GM19395 (cell line): ENCODE data around the gene SCFD2.
"Not testable (repeated sequence)": the region's sequence is repeated elsewhere in the genome, so short reads cannot be mapped to it uniquely, and the experiment has no call there.

Experiments
- ATAC-seq: cut with Tn5 transposase; IDR thresholded peaks from one replicate; pipeline ENCODE4 v1.9.1; 2021; ENCODE audit warnings: mild to moderate bottlenecking, moderate library complexity; ENCODE audit not compliant: unreplicated experiment

SCFD2 gene

DNA sequence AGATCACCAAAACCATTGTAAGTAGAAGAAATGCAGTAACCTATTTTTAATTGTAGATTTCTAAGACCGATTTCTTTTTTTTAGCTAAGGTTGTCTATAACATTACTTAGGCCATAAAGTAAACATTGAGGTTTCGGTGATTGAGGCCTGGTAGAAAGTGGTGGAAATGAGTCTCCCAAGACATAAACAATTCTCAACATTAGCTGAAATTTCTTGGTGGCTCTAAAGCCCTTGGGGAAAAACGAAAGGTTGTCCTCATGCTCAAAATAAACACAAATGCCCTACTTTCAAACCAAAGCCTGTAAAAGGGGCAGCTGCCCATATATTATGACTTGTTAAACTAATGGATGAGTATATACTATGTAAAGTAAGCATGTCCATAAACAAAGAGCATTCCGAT, 98.8 kb downstream of the SCFD2 start:
- ATAC-seq = no peak

DNA sequence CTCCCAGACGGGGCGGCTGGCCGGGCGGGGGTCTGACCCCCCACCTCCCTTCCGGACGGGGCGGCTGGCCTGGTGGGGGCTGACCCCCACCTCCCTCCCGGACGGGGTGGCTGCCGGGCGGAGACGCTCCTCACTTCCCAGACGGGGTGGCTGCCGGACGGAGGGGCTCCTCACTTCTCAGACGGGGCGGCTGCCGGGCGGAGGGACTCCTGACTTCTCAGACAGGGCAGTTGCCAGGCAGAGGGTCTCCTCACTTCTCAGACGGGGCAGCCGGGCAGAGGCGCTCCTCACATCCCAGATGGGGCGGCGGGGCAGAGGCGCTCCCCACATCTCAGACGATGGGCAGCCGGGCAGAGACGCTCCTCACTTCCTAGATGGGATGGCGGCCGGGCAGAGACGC, 109.9 kb downstream of the SCFD2 start:
- ATAC-seq = not testable (repeated sequence)

DNA sequence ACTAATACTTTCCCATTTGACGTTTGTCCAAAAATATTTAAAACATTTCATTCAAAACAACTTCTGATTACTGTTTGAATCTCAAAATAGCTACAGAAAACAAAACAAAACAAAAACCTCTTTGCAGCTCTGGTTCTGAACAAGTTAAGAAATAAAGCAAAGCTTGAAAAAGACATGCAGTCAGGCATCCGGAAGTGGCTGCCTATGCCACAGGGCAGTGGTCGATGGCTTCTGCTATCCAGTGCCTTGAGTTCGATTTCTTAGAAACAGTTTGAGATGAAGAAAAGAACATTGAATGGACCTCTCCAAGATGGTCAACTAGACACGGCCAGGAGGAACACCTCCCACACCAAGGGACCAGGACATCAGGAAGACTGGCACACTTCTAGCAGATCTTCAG, 125.3 kb downstream of the SCFD2 start:
- ATAC-seq = no peak

DNA sequence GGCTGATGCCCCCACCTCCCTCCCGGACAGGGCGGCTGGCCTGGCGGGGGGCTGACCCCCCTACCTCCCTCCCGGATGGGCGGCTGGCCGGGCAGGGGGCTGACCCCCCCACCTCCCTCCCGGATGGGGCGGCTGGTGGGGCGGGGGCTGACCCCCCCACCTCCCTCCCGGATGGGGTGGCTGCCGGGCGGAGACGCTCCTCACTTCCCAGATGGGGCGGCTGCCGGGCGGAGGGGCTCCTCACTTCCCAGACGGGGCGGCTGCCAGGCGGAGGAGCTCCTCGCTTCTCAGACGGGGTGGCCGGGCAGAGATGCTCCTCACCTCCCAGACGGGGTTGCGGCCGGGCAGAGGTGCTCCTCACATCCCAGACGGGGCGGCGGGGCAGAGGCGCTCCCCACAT, 127.5 kb downstream of the SCFD2 start:
- ATAC-seq = not testable (repeated sequence)

DNA sequence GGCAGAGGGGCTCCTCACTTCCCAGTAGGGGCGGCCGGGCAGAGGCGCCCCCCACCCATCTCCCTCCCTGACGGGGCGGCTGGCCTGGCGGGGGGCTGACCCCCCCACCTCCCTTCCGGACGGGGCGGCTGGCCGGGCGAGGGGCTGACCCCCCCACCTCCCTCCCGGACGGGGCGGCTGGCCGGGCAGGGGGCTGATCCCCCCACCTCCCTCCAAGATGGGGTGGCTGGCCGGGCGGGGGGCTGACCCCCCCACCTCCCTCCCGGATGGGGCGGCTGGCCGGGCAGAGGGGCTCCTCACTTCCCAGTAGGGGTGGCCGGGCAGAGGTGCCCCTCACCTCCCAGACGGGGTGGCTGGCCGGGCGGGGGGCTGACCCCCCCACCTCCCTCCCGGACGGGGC, 128.1 kb downstream of the SCFD2 start:
- not testable (repeated sequence) for ATAC-seq

DNA sequence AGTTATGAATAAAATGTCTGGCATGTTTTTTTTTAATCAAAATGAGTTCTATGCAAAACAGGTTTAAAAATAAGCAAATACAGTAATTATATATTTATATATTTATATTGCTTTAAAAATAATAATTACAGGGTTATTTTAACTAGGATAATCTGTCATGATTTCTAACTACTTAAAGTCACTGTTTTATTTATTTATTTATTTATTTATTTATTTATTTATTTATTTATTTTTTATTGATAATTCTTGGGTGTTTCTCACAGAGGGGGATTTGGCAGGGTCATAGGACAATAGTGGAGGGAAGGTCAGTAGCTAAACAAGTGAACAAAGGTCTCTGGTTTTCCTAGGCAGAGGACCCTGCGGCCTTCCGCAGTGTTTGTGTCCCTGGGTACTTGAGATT, 129.2 kb downstream of the SCFD2 start:
- ATAC-seq = not testable (repeated sequence)

DNA sequence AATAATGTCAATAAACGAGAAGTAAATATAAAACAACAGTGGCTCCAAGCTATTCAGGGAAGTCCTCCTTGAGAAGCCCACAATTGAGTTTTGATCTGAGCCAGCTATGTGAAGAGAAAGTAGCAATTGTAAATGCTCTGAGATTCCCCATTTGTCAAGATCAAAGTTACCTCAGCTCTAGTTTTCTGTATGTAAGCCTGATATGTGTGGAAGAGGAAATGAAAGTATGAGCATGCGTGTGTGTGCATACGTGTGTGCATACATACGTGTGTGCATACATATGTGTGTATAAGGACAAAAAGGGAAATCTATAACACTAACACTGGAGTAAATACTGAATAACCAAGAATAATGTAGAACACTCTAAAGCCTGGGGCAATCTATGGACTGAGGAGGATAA, 130.3 kb downstream of the SCFD2 start:
- ATAC-seq = no peak

DNA sequence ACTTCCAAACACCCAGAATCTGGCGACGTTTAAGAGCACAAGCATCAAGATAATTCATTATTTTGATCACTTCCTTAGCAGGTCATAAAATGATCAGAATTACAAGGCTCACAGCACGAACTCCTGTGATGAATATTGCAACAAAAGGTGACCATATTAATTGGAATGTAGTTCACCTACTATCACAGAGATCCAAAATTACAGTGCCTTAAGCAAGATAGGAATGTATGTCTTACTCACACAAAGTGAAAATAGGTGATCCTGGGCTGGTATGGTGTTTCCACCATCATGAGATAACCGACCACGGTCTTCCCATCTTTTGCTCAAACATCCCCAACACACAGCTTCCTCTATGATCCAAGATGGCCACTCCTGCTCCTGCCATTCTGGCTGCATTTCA, 131.2 kb downstream of the SCFD2 start:
- ATAC-seq = no peak

DNA sequence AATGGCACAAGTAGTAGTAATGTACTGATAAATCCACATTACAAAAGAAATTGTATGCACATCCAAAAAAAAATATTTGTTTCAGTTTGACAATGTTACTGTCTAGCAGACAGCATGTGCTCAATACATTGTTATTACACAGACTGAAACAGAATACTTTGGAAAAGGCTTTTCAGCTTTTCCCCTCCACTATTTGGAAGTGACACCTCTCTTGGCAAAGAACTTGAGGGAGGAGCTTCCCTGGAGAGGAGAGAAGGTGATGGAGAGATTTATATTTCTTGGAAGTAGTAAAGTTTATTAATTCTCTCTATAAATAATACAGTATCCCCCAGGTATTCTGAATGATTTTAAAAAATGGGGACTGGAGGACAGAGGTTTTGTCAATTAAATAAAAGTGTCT, 131.8 kb downstream of the SCFD2 start:
- no peak for ATAC-seq

DNA sequence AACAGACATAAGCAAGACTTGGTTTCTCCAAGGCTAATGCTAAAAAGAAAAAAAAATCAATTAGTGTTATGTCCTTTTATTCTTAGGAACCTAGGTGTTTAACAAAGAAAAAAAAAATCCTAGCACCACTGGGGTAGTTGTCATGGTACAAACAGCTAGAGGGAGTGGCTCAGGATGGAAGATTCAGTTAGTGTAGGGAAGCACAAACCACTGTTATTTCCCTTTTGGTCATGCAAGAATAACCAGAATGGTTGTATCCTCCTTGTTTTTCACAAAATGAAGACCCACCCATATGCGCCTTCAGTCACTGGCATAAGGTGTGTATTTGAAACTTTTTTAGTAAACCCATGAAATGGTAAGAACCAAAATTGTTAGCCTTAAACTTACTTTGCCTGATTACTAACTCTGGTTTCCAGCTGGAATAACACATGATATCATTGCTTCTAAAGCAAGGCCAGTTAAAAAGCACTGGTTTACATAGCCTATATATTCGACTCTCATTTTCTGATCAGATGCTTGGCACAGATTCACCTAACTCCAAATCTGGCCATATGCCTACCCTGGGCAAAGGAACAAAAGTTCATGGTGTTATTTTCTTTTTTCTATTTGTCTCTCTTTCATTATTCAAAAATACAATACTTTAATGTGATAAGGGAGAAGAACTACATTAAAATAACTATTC, 132.6 kb downstream of the SCFD2 start:
- ATAC-seq = no peak

DNA sequence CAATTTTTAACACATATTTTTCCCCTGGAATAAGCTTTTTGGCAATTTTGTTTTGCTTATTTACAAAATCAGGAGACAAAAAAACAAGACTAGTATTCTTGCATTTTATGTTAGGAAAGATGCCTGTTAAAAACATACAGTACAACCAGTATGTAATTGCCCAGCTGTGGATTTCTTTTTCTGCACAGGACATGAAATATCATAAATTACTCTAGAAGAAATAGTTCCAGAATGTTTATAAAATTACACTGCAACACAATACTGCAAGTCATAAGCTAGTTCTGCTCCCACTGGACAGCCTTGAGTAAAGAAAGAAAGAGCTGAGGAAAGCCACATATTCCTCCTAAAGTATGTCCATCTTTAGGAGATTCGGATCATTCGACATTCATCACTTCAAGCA, 133.5 kb downstream of the SCFD2 start:
- no peak for ATAC-seq

DNA sequence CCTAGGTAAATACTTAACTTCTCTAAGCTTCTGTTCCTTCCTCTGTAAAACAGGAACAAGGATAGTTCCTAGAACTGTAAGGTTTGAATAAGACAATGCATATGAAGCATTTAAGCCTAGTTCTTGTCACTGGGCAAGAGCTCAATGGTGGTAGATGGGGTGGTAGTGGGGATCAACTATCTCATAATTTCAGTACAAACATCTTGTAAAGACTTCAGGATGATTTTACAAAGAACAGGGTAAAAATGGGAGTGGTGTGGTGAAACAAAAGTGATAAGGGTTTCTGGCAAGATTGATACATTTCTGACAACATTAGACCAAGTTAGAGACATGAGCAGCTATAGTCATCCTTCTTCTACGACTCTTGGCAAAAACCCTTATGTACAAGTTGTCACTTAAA, 137.8 kb downstream of the SCFD2 start:
- ATAC-seq = no peak

DNA sequence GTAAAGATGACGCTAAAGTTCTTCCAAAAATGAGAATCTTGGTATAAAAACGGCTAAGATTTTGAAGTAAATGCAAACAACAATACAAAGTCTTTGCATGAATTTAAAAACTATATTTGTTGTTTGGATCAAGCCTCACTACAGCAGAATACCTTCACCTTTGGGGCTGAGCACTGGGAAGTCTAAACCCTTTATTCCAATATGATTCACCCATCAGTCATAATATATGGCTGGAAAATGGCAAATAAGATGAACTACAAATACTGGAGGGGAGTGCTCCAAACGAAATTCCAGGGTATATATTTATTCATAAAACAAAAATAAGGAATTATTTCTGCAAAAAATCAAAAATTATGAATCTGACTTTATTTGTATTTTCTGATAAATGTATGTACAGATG, 138.4 kb downstream of the SCFD2 start:
- no peak for ATAC-seq

DNA sequence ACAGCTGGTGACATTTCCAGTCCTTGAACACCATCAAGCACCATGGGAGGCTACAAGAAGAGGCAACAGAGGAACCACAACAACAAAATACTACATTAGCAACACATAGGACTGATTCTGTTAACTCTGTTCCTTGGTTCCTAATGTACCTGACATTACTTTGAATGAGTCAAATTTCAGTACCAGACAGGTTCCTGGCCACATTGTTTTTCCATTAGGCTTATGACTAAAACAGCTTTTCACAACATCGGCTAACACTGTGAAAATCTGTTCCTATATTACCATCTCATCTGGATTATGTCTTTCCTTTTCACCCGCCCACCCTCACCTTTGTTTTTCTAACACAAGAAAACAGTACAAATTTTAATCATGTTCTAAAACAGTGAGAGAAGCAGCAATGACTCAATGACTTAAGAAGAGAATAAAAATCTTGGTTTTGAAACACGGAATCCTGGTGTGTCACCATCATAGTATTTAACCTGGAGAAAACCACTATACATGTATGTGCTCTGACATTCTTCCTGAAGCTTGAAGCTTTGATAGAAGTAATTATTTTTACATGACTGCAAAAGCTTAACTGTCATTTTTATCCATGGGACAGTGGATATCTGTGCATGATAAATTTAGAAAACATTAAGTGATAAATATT, 143.9 kb downstream of the SCFD2 start:
- no peak for ATAC-seq

DNA sequence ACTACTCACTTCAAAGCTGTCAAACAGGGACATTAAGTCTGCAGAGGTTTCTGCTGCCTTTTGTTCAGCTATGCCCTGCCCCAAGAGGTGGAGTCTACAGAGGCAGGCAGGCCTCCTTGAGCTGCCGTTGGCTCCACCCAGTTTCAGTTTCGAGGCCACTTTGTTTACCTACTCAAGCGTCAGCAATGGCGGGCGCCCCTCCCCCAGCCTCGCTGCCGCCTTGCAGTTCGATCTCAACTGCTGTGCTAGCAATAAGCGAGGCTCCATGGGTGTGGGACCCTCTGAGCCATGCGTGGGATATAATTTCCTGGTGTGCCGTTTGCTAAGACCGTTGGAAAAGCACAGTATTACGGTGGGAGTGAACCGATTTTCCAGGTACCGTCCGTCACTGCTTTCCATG, 146.7 kb downstream of the SCFD2 start:
- not testable (repeated sequence) for ATAC-seq

DNA sequence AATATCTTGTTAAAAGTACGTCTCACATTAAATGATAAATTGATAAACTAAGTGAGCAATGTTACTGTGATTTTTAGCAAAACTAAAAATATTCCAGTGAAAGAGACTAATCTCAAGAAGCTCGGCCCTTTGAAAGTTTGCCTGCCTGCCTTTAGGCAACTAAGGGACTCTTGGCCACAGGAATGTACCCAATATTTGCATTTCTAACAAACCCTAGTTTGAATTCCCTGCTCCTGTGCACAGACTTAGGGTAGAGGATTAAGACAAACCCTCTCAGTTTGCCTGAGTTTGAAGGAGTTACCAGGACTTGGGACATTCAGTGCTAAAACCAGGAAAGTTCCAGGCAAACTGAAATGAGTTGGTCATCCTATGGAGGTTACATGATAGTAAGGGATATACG, 157.1 kb downstream of the SCFD2 start:
- ATAC-seq = no peak

DNA sequence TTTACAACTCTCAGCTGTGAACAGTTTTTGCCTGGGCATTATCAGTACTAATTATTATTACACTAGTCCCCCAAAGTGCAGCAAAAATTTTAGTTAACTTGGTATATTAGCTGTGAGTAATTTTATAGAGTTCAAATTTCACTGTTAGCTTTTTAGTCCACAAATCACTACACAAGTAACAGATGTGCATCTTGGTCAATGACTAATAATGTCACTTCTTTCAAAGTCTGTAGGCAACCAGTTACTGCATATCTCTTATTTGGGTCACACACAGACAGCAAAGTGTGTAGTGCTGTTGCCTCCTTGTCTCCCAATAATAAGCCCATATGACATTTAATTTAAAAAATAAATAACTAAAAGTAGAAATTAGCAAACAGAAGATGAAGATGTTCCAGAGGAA, 159.9 kb downstream of the SCFD2 start:
- ATAC-seq = no peak

DNA sequence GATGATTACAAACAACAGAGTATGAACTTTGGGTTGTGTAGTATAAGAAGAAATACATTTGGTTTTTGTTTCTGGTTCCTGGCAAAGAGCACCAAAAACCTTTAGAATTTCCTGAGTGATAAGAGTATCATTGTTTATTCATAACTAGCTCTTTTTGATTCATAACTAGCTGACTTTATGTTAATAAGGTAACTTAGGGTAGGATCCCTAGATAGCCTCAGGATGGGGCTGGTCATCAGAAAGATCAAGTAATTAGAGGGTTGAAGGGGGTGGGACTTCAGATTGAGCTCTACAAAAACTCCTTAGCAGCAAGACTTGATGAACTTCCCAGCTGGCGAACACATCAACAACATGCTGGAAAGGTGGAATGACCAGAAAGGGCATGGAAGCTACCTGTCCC, 166.5 kb downstream of the SCFD2 start:
- ATAC-seq = no peak

DNA sequence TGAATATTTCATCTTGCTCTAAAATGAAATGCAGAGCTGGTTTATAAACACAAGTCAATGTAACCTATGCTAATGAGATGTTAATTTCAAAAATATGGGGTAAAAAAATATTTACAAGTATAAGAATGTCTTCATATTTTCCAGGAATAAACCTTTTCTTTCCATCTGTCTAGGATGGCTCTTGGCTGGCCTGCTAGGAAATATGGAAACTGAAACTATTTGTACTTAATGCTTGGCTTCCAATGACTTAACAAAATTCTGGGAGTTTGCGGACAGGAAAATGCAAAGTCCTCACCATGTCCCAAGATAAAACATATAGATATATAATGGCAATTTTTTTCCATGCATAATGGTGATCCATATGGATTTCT, 168.1 kb downstream of the SCFD2 start:
- ATAC-seq = peak; percentile 11

DNA sequence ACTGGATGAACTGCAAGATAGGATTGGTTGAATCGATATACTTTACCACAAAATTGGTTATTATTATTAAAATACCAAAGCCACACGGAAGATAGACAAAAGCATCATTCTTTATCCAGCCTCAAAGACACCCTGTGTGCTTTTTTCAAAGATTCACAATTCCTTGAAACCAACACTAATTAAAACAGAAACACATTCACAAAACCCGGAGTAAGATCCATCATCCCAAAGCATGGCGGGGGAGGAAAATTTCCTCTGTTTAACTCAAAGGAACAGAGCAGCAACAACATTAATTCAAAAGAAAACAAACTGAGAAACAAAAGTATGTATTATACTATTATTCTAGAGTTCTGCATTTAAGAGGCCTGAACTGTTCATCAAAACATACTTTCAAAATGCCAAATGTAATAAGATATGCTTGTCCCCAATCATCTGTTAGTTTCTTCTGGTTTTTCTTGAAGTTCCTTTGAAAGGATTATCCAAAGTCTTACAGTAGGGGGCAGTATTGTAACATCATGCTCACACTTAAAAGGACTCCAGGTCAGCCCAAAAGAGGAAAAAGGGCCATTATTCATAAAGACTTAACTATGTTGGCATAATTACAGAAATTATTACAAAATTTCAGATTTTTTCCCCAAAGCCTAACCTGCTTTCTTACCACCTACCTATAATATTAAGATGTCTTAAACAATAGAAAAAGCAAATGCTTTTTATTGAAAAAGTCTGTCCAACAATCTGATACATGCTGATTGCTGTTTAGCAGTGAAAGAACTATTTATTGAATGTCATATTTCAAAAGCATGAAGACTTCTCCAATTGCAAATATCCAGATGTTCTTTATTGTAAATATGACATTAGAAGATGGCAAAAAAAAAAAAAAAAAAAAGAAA, 168.7 kb downstream of the SCFD2 start:
- peak; percentile 82 for ATAC-seq

DNA sequence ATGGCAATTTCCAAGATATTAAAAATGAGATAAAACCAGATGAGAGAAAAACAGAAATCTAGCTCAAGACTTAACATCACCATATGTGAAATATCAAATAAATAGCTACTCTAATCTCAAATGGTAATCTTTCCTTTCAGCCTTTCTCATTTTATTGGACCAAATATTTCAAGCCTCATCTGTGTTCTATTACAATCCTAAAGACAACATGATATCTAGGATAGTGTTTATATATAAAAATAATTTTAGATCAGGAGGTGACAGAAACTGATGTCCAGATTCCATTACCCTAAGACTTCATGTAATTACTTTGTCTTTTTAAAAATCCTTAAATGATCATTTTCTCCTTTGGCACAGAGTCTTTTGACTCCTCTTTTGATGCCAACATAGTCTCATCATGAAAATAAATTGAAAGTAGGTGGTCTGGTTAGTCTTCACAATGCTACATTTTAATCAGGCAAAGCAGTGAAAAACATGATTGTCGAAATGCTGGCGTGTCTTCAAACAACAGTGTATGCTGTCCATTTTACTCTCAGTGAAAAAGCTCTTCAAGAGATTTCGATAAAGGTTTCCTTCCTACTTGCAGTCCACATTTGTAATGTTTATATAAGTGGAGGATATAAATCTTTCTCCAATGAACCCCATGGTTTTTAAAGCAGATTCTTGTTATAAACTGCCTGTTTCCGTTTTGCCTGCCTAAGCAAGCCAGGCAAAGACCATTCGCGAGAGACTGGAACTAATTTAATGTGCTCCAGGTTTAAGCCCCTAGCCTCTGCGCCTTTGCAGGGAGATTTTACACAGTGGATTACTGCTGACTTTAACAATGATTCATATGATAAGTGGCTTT, 169.8 kb downstream of the SCFD2 start:
- ATAC-seq = no peak
